ENCODE data around the gene PMEL. TPM values are rescaled to one million over a fixed set of nuclear protein-coding genes. Genes with fewer than 3 reads are reported as not detected.
"Not testable (repeated sequence)": the region's sequence is repeated elsewhere in the genome, so short reads cannot be mapped to it uniquely, and the experiment has no call there.

The PMEL gene
- total RNA-seq (1 to 10 TPM in 1 of 2 donors, under 1 TPM in 1; 0.79 to 8.8 TPM), polyA plus RNA-seq (ENCODE audit: insufficient read length in 2 of 2) (1 to 10 TPM in 1 of 2 donors, under 1 TPM in 1; 0.70 to 1.5 TPM)
- long read RNA-seq, donor 1 = 0 reads
- long read RNA-seq, donor 2, partial matches to known transcripts = 0 of 1 reads
- long read RNA-seq, donor 2, other reads (novel, unspliced or antisense) = 0 of 1 reads
- long read RNA-seq, donor 3, partial matches to known transcripts = 110 of 139 reads
- long read RNA-seq, donor 3, other reads (novel, unspliced or antisense) = 28 of 139 reads
- long read RNA-seq, donor 4 = 0 reads

DNA sequence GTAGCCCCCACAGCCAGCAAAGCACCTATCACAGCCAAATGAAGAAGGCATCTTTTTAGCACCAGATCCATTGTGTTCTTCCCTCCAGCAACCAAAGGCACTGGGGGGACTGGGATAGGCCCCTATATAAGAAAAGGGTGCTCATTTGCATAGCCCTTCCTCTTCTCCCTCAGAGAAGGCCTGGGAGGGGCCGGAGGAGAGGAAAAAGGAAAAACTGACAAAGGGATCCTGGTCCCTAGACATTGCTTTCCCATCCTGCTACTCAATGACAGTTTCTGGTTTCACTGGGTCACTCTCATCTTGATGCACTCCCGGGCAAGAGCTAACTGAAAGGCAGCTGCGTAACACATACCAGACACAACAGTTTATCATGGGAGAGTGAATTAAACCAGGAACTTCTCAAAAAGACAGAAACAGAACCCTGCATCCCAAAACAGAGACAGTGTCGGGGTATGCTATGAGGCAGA, at the start of gene PMEL:
Gene PMEL, minus strand, starts transcription at position 102 of the 467 bp plus-strand sequence. Its CDS starts 31 bp downstream, at position 71.
- DNase-seq (ENCODE audit: low read depth in 4 of 6, low spot score in 6 of 6) = no peak
- Histone ChIP-seq H3K4me3 (ENCODE audit: low read depth, low read length) (peak within 1 kb of the TSS; percentile 95), H3K9me3 (ENCODE audit: control insufficient read depth, insufficient read depth, low read length) (no peaks in the 10 kb centered on the region), H3K36me3 (ENCODE audit: control insufficient read depth, insufficient read depth, low read length) (no peaks in the 10 kb centered on the region), H3K4me1 (ENCODE audit: control insufficient read depth, insufficient read depth, low read length) (peaks cover 17% of the 10 kb centered on the region), H3K27ac (ENCODE audit: low read depth, low read length) (peak within 1 kb of the TSS; percentile 79), H3K27me3 (ENCODE audit: control insufficient read depth, insufficient read depth, low read length) (no peaks in the 10 kb centered on the region)
- WGBS (ENCODE audit: insufficient coverage) = 8% methylated on average over 3 of the region's 4 CpGs

DNA sequence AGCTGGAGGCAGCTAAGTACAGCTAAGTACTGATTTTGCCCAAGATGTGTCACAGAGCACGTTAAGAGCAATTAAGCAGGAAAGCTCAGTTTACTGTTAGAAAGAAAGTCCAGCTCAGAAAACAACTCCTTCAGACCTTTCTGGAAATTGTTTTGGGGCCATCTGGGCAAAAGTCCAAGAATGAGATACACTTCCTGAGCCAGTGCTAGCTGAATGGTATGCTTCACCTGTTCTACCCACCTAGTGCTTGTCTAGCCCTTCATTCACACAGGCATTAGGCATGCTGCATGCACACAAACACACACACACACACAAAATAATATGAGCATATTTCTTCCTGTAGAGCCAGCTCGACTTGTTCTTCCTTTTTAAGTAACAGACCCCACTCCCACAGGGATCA, 48.4 kb upstream of the PMEL start:
- peaks cover 3% of the 10 kb centered on the region for H3K4me1 ChIP-seq (ENCODE audit: control insufficient read depth, insufficient read depth, low read length)
- no peak for DNase-seq (ENCODE audit: low read depth in 4 of 6, low spot score in 6 of 6)
- no peak overlapping the region for H3K27ac ChIP-seq (ENCODE audit: low read depth, low read length)
- H3K36me3 ChIP-seq (ENCODE audit: control insufficient read depth, insufficient read depth, low read length) = peaks cover 14% of the 10 kb centered on the region
- 17% methylated on average over 1 of the region's 2 CpGs for WGBS (ENCODE audit: insufficient coverage)
- no peaks in the 10 kb centered on the region for H3K9me3 ChIP-seq (ENCODE audit: control insufficient read depth, insufficient read depth, low read length)
- H3K27me3 ChIP-seq (ENCODE audit: control insufficient read depth, insufficient read depth, low read length) = no peaks in the 10 kb centered on the region
- no peak overlapping the region for H3K4me3 ChIP-seq (ENCODE audit: low read depth, low read length)

DNA sequence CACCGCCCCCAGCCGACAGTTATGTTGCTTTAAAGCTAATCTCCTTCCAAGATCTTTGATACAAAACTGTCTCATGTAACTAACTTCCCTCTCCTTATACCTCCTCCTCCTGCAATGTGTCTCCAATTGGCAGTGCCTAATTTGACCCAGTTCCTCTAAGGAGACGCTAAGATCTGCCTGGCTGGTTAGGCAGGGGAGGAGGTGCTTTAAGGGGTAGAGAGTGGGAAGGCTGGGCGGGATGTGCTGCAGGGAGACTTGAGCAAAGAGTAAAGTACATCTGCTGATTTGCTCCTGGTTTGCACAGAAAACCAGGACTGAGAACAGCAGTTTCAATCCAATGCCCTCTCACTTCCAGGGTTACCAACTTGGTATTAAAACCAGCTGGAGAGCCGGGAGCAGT, 47.6 kb upstream of the PMEL start:
- no peak for DNase-seq (ENCODE audit: low read depth in 4 of 6, low spot score in 6 of 6)
- 91% methylated on average over 5 of the region's 5 CpGs for WGBS (ENCODE audit: insufficient coverage)
- Histone ChIP-seq H3K4me3 (ENCODE audit: low read depth, low read length) (no peak overlapping the region), H3K36me3 (ENCODE audit: control insufficient read depth, insufficient read depth, low read length) (peaks cover 10% of the 10 kb centered on the region), H3K9me3 (ENCODE audit: control insufficient read depth, insufficient read depth, low read length) (no peaks in the 10 kb centered on the region), H3K27ac (ENCODE audit: low read depth, low read length) (no peak overlapping the region), H3K4me1 (ENCODE audit: control insufficient read depth, insufficient read depth, low read length) (peaks cover 4% of the 10 kb centered on the region), H3K27me3 (ENCODE audit: control insufficient read depth, insufficient read depth, low read length) (no peaks in the 10 kb centered on the region)

DNA sequence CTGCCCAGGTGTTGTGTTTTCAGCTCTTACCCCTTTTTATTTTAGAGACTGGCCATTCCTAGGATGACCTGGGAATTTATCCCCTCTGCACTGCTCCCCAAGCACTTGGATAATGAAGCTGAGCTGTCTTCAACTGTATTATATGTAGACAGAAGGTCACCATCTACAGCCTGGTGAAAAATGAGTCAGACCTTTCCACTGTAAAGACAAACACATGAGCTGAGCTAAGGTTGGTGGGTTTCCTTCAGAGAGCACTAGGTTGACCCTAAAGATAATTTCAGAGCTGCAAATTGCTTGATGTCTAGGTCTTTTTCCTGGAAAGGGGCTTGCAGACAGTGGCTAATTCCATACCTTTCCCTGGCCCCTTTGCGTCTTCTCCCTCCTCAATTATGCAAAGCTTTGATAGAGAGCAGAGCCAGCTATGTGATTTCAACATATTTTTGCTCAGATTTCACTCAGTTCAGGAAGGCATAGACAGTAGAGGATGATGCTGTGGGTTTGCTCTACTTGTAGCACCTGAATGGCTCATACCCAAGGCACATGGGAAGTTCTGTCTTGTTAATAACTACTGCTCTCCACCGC, 45.8 kb upstream of the PMEL start:
- no peaks in the 10 kb centered on the region for H3K9me3 ChIP-seq (ENCODE audit: control insufficient read depth, insufficient read depth, low read length)
- H3K36me3 ChIP-seq (ENCODE audit: control insufficient read depth, insufficient read depth, low read length) = peaks cover 10% of the 10 kb centered on the region
- H3K4me3 ChIP-seq (ENCODE audit: low read depth, low read length) = no peak overlapping the region
- no CpG with 5 or more reads among the region's 2 CpGs for WGBS (ENCODE audit: insufficient coverage)
- no peak overlapping the region for H3K27ac ChIP-seq (ENCODE audit: low read depth, low read length)
- H3K4me1 ChIP-seq (ENCODE audit: control insufficient read depth, insufficient read depth, low read length) = peaks cover 18% of the 10 kb centered on the region
- no peak for DNase-seq (ENCODE audit: low read depth in 4 of 6, low spot score in 6 of 6)
- no peaks in the 10 kb centered on the region for H3K27me3 ChIP-seq (ENCODE audit: control insufficient read depth, insufficient read depth, low read length)

DNA sequence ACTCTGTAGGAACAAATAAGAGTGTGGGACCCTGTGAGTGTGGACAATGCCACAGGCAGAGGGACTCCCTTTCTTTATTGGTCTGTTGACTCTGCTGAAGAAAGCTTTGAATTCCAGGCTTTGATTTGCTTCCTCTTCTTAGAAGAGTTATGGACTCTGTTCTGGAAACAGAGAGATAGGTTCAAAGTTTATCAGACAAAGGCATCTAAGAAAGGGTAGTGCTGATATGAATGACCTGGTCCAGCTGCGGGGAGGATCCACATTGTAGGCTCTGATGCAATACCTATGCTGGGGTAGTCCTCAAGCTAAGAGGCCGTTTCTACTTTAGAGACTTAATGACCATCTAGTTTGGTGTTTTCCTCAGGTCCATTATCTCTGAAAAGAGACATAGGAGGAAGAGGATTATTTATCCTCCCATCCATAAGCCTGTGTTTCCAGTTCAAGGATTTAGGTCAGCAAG, 44.3 kb upstream of the PMEL start:
- no peak for DNase-seq (ENCODE audit: low read depth in 4 of 6, low spot score in 6 of 6)
- Histone ChIP-seq H3K4me3 (ENCODE audit: low read depth, low read length) (no peak overlapping the region), H3K36me3 (ENCODE audit: control insufficient read depth, insufficient read depth, low read length) (peaks cover 9% of the 10 kb centered on the region), H3K27ac (ENCODE audit: low read depth, low read length) (no peak overlapping the region), H3K9me3 (ENCODE audit: control insufficient read depth, insufficient read depth, low read length) (no peaks in the 10 kb centered on the region), H3K27me3 (ENCODE audit: control insufficient read depth, insufficient read depth, low read length) (no peaks in the 10 kb centered on the region), H3K4me1 (ENCODE audit: control insufficient read depth, insufficient read depth, low read length) (peaks cover 18% of the 10 kb centered on the region)
- WGBS (ENCODE audit: insufficient coverage) = 57% methylated on average over 1 of the region's 2 CpGs

DNA sequence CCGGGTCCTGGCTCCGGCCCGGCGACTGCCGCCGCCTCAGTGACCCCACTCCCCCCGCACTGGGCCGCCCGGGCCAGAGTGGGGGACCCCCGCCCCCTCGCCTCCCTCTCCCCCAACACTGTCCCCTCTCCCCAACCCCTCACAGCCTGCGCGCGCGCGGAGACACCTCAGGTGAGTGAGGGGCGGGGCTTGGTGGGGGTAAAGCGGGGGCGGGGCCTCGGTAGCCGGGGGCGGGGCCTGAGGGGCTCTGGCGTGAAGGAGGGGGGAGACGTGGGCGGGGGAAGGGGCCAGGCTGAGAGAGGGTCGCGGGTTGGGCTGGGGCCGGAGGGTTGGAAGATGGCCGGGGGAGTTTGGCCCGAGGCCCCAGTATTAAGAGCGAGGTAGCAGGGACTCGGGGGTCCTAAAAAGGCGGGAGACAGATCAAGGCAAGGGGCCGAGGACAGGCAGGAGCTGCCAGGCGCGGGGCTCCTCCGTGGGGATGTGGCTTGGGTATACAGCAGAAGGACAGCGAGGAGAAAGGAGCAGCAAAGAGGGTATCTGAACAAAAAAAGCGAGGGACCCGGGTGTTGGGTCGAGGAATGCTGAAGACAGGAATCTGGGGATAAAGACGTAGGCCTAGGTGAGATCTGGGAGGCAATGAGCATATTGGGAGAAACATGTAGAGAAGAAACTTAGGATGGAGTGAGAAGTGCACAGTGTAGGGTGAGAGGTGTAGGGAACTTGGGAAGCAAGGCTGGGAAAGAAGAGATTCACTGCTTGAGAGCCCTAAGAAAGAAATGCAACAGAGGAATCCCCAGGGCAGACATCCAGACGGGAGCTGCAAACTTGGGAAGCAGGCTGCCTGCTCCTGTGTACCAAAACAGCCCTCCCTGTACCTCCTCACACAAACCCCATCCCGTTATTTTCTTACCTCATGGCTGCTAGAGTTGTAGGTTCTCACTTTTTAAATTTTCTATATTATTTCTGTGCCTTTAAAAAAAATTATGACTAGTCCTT, 42.0 kb upstream of the PMEL start:
- peaks cover 15% of the 10 kb centered on the region for H3K4me1 ChIP-seq (ENCODE audit: control insufficient read depth, insufficient read depth, low read length)
- WGBS (ENCODE audit: insufficient coverage) = under 1% methylated on average over 28 of the region's 44 CpGs
- H3K27ac ChIP-seq (ENCODE audit: low read depth, low read length) = peak overlapping the region; percentile 87
- H3K9me3 ChIP-seq (ENCODE audit: control insufficient read depth, insufficient read depth, low read length) = no peaks in the 10 kb centered on the region
- H3K27me3 ChIP-seq (ENCODE audit: control insufficient read depth, insufficient read depth, low read length) = no peaks in the 10 kb centered on the region
- peak overlapping the region; percentile 66 for H3K4me3 ChIP-seq (ENCODE audit: low read depth, low read length)
- peak in 4 of 6 donors; percentile 33 to 94 (median 72) for DNase-seq (ENCODE audit: low read depth in 4 of 6, low spot score in 6 of 6)
- H3K36me3 ChIP-seq (ENCODE audit: control insufficient read depth, insufficient read depth, low read length) = peaks cover 25% of the 10 kb centered on the region

DNA sequence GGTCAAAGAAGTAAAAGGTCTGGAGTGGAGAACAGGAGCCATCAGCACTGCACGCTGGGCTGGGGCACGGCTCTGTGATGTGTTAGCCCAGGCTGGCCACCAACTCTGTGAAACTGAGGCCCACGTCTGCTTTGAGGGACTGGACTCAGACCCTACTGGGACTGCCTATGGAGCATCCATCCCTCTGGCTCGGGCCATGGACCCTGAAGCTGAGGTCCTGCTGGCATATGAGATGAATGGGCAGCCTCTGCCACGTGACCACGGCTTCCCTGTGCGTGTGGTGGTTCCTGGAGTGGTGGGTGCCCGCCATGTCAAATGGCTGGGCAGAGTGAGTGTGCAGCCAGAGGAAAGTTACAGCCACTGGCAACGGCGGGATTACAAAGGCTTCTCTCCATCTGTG, 38.4 kb upstream of the PMEL start:
- DNase-seq (ENCODE audit: low read depth in 4 of 6, low spot score in 6 of 6) = no peak
- Histone ChIP-seq H3K27ac (ENCODE audit: low read depth, low read length) (no peak overlapping the region), H3K27me3 (ENCODE audit: control insufficient read depth, insufficient read depth, low read length) (no peaks in the 10 kb centered on the region), H3K9me3 (ENCODE audit: control insufficient read depth, insufficient read depth, low read length) (no peaks in the 10 kb centered on the region), H3K4me1 (ENCODE audit: control insufficient read depth, insufficient read depth, low read length) (peaks cover 15% of the 10 kb centered on the region), H3K4me3 (ENCODE audit: low read depth, low read length) (no peak overlapping the region), H3K36me3 (ENCODE audit: control insufficient read depth, insufficient read depth, low read length) (peaks cover 46% of the 10 kb centered on the region)
- WGBS (ENCODE audit: insufficient coverage) = 95% methylated on average over 10 of the region's 10 CpGs

DNA sequence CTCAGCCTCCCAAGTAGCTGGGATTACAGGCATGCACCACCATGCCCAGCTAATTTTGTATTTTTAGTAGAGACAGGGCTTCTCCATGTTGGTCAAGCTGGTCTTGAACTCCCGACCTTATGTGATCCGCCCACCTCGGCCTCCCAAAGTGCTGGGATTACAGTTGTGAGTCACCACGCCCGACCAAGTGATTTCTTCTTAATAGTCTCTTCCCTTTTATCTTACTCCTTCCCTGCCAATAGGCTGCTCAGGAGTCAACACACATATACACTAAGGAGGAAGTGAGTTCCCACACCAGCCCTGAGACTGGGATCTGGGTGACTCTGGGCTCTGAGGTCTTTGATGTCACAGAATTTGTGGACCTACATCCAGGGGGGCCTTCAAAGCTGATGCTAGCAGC, 37.5 kb upstream of the PMEL start:
- not testable (repeated sequence) for DNase-seq (ENCODE audit: low read depth in 4 of 6, low spot score in 6 of 6); H3K27me3 ChIP-seq (ENCODE audit: control insufficient read depth, insufficient read depth, low read length); H3K27ac ChIP-seq (ENCODE audit: low read depth, low read length); H3K9me3 ChIP-seq (ENCODE audit: control insufficient read depth, insufficient read depth, low read length); H3K4me3 ChIP-seq (ENCODE audit: low read depth, low read length)
- Histone ChIP-seq H3K36me3 (ENCODE audit: control insufficient read depth, insufficient read depth, low read length) (peaks cover 51% of the 10 kb centered on the region), H3K4me1 (ENCODE audit: control insufficient read depth, insufficient read depth, low read length) (peaks cover 18% of the 10 kb centered on the region)
- 92% methylated on average over 5 of the region's 5 CpGs for WGBS (ENCODE audit: insufficient coverage)

DNA sequence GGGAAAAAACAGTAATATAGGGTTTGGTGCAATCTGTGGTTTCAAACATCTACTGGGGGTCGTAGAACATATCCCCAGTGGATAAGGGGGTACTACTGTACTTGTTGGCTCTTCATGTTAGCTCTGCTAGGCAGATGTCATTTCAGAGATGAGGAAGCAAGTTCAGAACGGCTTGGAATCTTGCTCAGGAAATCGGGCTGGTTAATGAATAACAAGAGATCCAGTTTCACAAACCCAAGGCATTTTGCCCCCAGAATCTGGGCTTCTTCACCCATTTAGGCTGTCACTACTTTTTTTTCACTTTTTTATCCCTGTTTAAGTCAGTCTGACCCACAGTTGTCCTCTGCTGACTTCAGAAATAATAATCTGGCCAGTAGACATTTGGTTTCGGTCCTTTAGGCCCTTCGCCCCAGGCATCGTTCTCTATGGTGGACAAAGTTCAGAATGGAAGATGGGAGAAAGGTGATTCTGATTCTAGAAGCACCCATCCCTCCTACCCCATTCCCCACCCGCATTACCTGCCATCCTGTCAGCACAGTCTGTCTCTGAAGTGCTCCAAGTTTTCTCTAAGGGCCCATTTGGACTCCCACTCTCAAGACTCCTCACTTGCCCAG, 35.8 kb upstream of the PMEL start:
- Histone ChIP-seq H3K4me1 (ENCODE audit: control insufficient read depth, insufficient read depth, low read length) (peaks cover 12% of the 10 kb centered on the region), H3K4me3 (ENCODE audit: low read depth, low read length) (no peak overlapping the region), H3K36me3 (ENCODE audit: control insufficient read depth, insufficient read depth, low read length) (peaks cover 51% of the 10 kb centered on the region), H3K27ac (ENCODE audit: low read depth, low read length) (no peak overlapping the region), H3K27me3 (ENCODE audit: control insufficient read depth, insufficient read depth, low read length) (no peaks in the 10 kb centered on the region), H3K9me3 (ENCODE audit: control insufficient read depth, insufficient read depth, low read length) (no peaks in the 10 kb centered on the region)
- WGBS (ENCODE audit: insufficient coverage) = 86% methylated on average over 5 of the region's 7 CpGs
- DNase-seq (ENCODE audit: low read depth in 4 of 6, low spot score in 6 of 6) = no peak

Data from spinal cord (tissue), 10 donors.